GM19468 (cell line): ENCODE results near the gene ALOX5AP.

Source experiments
- ATAC-seq: cut with Tn5 transposase; IDR thresholded peaks from one replicate; pipeline ENCODE4 v1.9.1; 2021; ENCODE audit warnings: mild to moderate bottlenecking, moderate library complexity, moderate number of reproducible peaks; ENCODE audit not compliant: unreplicated experiment; ENCODE audit errors: extremely low read depth

ALOX5AP gene

GRCh38 chr13:30712536-30713532 is 22.5 kb upstream of the ALOX5AP start:
- no peak for ATAC-seq

DNA sequence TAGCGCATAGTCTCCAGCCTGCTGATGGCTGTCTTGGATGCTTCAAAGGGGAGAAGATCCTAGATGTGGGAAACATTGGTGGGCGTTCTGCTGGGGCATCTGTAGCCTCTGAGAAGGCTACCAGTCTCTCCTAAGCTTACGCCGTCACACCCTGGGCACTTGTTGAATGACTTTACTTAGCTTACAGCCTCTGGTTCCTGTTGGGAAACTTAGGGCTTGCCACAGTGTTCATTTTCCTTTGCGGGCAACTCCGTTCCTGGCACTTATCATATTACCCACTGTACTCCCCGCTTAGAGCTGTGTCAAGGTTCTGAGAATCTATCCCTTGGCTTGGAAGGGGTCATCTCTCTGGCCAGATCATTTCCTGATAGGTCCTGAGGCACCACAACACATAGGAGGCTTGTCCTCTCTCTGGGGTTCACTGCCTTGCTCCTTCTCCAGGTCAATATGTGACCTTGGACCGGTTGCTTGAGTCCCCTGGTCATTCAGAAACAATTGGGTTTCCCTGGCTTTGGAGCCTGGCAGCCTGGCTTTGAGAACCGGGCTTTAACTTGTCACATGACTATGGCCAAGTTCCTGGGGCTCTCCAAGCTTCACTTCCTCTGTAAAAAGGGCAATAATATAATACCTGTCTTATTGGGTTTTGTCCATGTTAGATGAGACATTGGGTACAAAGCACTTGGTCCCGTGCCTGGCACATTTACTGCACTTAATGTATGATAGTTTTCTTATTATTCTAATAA is 20.5 kb upstream of the ALOX5AP start:
- no peak for ATAC-seq

DNA sequence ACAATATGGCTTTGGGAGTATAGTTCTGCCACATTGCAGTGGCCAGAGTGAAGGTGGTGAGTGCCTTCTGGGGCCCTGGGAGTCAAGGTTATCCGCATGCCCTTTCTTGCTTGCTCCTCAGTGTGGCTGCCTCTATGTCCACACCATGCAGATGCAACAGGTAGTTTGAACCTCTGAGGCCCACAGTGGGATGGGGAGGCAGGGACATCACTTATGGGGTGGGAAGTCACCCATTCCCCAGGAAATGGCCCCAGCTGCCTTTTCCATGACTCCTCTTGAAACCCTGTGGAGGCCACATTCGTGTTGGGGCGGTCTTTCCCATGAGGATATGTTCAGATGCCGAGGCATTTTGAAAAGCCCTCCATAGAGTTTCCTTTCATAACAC is 20.0 kb upstream of the ALOX5AP start:
- no peak for ATAC-seq

- ATAC-seq = no peak
Observed at GRCh38 chr13:30715837-30716236, 19.5 kb upstream of the ALOX5AP start.

DNA sequence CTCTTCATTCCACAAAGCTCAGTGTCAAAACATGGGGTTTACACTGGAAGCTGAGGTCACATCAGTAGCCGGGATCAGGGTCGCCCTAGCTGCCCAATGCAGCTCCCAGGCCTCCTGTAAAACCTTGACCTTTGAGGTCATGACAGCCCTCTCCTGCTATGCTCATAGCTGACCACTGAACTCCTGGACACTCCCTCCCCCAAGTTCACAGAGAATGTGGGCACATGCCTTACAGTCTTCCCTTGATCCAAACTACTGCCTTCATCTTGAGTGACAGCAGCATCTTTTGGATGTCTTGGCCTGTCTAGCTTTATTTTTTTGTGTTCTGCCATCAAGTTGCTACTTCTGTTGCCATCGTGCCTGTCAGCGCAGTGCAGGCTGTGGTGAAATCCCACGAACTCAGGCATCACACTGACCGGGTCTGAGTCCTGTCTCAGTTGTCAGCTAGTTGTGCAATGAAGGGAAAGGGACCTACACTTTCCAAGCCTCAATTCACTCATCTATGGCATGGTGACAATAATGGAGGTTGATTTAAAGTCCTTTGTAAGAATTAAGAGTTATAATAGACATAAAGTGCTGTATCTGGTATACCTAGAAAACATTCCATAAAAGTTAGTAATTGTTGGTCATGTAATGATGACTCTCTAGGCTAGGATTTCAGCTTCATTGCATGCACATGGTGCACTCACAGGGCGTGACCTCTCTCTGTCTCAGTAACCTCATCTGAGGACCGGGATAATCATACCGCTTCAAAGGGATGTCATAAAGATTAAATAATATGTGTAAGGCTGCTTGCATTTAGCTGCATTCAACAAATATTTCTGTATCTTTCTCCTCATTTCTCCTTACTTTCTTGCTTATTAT is 16.4 kb upstream of the ALOX5AP start:
- no peak for ATAC-seq

DNA sequence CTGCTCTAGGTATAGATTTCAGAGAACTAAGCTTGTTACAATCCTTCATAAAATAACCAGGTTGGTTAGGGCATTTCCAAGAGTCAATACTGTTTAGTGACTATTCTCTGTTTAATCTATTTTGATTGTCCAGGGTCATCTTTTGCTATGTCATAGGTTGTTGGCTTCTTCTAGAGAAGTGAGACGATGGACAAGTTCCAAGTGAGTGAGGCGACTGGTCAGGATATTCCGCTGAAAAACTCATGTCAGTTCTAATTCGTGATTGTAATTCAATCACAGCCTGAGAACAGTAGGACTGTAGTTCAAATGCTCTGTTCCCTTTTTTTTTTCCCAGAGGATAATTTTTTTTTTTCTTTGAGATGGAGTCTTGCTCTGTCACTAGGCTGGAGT is 15.8 kb upstream of the ALOX5AP start:
- no peak for ATAC-seq

GRCh38 chr13:30720172-30720869 is 15.0 kb upstream of the ALOX5AP start:
- peak; percentile 38 for ATAC-seq

- ATAC-seq = no peak
Observed at GRCh38 chr13:30721936-30722335, 13.4 kb upstream of the ALOX5AP start.

- ATAC-seq = no peak
Observed at GRCh38 chr13:30722361-30722760, 13.0 kb upstream of the ALOX5AP start.

DNA sequence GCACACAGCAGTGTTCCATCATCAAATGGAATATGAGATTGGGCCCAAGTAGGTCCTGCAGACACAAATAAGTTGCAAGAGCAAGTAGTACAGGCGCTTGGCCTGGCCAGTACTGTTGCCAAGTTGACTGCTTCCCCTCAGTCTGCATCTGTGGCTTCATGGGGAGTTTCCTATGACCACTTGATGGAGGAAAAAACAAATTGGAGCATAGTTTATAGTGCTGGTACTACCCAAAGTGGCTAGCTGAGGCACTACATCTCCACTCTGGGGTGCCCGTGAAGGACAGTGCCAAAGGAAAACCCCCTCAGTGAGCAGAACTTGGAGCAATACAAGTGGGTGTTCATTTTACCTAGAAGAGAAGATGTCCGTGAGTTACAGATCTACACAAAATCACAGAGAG is 10.6 kb upstream of the ALOX5AP start:
- no peak for ATAC-seq

DNA sequence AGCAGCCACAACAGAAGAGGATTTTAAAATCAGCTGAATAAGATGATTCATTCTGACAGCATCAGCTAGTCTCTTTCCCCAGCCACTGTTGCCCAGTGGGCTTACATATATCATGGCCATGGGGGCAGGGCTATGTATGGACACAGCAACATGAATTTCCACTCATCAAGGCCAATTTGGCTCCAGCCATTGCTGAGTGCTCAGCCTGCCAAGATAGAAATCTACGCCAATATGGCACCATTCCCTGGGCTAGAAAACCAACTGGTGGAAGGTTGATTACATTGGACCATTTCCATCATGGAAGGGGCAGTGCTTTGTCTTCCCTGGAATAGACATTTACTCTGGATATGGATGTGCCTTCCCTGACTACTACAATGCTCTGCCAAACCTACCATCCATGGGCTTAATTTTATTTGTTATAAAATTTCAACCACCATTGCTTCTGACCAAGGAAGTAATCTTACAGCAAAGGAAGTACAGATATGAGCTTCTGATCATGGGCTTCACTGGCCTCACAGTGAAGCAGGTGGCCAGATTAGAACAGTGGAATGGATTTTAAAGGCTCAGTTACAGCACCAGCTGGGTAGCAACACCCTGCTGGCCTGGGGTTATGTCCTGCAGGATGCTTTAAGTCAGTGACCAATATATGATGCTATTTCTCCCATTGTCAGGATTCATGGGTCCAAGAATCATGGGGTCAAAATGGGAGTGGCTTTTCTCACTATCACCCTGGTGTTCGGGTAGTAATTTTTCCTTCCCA is 9.8 kb upstream of the ALOX5AP start:
- ATAC-seq = no peak

GRCh38 chr13:30726192-30726591 is 9.2 kb upstream of the ALOX5AP start:
- no peak for ATAC-seq

- no peak for ATAC-seq
Observed at GRCh38 chr13:30727491-30728355, 7.6 kb upstream of the ALOX5AP start.

DNA sequence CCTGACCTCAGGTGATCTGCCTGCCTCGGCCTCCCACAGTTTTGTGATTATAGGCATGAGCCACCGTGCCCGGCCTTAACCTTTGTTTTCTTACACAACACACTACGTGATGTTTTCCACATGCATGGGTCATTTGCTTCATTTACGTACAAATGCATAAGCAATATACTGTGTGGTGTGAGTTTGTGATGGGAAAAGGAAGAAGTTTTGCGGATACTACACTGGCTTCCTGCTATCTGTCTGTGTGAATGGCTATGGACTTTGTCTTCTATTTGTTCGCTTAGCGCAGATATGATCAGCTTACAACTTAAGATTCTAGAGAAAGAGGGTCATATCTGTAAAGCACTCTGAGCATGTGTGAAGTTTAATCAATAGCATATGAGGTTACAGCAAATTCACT is 5.5 kb upstream of the ALOX5AP start:
- ATAC-seq = no peak

GRCh38 chr13:30730526-30730925 is 4.8 kb upstream of the ALOX5AP start:
- no peak for ATAC-seq

- no peak for ATAC-seq
Observed at GRCh38 chr13:30731361-30732045, 3.8 kb upstream of the ALOX5AP start.

DNA sequence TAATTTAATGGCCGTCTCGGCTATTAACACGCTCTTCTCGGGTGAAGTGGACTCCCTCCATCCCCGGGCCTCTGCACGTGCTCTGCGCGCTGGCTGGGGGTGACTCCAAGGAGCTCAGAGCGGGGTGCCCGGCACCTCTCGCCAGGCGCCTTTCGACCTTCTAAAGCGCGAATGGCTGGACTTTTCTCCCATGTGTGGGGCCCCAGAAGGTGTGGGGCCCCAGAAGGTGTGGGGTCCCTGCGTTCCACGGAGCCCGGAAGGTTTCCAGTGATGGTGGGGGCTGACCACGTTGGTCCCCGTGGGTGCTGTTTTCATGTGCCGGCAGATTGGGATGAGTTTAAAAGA is 3.3 kb upstream of the ALOX5AP start:
- no peak for ATAC-seq

DNA sequence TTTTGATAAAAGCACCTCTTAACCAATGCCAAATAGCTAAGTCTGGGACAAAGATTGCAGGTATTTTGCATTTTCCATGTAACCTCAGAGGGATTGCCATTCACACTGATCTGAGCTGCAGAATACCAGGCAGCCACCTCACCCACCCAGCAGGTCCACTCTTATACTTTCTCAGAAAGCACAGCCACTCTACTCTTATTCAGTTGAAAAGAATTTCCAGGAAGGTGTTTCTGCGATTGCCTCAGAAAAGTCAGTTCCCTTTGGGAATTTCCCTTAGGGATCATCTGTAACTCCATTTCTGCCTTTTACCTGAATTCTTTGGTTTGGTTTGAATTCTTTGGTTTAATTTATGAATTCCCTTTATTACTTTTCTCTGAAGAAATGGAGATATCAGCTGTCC is 904 bp upstream of the ALOX5AP start:
- ATAC-seq = no peak
